ENCODE data around the gene ACTG1. TPM values are rescaled to one million over a fixed set of nuclear protein-coding genes. Genes with fewer than 3 reads are reported as not detected.

ACTG1 gene
- total and polyA plus RNA-seq, 2 of the 13 experiments (the other 11 are each of a cell fraction or from before 2014, with no cell fraction given), result 973 to 1,138 TPM

DNA sequence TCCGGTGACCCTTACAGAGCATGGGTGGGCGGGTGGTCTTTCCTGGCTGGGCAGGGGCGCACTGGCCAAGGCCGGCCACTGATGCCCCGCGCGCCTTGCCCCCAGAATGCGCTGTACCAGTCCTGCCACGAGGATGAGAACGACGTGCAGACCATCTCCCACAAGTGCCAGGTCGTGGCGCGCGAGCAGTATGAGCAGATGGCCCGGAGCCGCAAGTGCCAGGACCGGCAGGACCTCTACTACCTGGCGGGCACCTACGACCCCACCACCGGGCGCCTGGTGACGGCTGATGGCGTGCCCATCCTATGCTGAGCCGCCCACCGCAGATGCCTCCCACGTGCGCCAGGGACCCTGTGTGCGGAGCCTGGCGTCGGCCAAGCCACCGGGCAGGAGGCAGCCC, 49.1 kb downstream of the ACTG1 start:
- POLR2A ChIA-PET, result no interaction called here
- no peaks in the 10 kb centered on the region for H3K79me2 ChIP-seq (ENCODE audit: insufficient read depth, low read length)
- no peak overlapping the region for H2AFZ ChIP-seq (ENCODE audit: low read length)
- H3K9me3 ChIP-seq (ENCODE audit: low read length), result no peaks in the 10 kb centered on the region
- ATAC-seq (no peak), FAIRE-seq (no peak), DNase-seq (ENCODE audit: low spot score) (no peak)
- no peak overlapping the region for H3K9ac ChIP-seq (ENCODE audit: insufficient read depth, low read depth, low read length)
- peaks cover 1 to 13% of the 10 kb centered on the region in 2 experiments; a peak in 4 of 5 replicates for H3K27me3 ChIP-seq (ENCODE audit: control insufficient read depth in 1 of 2, insufficient read depth in 2 of 2, low read length in 2 of 2)
- CTCF ChIA-PET (ENCODE audit: low intra/inter-chr PET ratio, low total read pairs), result no interaction called here
- intact Hi-C loops (cut with micrococcal nuclease; ENCODE audit: unreplicated experiment) (no loop called here), in situ Hi-C loops (cut with HindIII; ENCODE audit: extremely low pct_ligation_motif_present, low pct_unique_long_range_greater_than_20kb) (no loop called here)
- no TSS peak for BruUV-seq (replicated peaks)
- WGBS (ENCODE audit: low lambda C conversion rate), result 85% methylated on average over 2 of the region's 32 CpGs
- no peak overlapping the region for H3K4me2 ChIP-seq (ENCODE audit: low read depth, low read length)
- H3K27ac ChIP-seq (ENCODE audit: extremely low read length, insufficient read depth, low read length), result no peak overlapping the region
- H3K4me1 ChIP-seq (ENCODE audit: insufficient read depth, low read length), result peaks cover 35% of the 10 kb centered on the region
- no peaks in the 10 kb centered on the region for H4K20me1 ChIP-seq (ENCODE audit: insufficient read depth, low read length)
- H3K36me3 ChIP-seq (replicated peaks in 1 of 2; ENCODE audit: control insufficient read depth in 1 of 2, insufficient read depth in 2 of 2, low read length in 2 of 2), result no peaks in the 10 kb centered on the region; a peak in 1 of 5 replicates
- H3K4me3 ChIP-seq (replicated peaks in 1 of 3; ENCODE audit: insufficient read depth in 1 of 3, low read depth in 2 of 3, low read length in 3 of 3), result no peak overlapping the region
- TF ChIP-seq, protein P1, sequence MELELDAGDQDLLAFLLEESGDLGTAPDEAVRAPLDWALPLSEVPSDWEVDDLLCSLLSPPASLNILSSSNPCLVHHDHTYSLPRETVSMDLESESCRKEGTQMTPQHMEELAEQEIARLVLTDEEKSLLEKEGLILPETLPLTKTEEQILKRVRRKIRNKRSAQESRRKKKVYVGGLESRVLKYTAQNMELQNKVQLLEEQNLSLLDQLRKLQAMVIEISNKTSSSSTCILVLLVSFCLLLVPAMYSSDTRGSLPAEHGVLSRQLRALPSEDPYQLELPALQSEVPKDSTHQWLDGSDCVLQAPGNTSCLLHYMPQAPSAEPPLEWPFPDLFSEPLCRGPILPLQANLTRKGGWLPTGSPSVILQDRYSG (CRISPR knock-in tag; IDR thresholded peaks at IDR 0.05), result no peak
- TF ChIP-seq, protein P2, sequence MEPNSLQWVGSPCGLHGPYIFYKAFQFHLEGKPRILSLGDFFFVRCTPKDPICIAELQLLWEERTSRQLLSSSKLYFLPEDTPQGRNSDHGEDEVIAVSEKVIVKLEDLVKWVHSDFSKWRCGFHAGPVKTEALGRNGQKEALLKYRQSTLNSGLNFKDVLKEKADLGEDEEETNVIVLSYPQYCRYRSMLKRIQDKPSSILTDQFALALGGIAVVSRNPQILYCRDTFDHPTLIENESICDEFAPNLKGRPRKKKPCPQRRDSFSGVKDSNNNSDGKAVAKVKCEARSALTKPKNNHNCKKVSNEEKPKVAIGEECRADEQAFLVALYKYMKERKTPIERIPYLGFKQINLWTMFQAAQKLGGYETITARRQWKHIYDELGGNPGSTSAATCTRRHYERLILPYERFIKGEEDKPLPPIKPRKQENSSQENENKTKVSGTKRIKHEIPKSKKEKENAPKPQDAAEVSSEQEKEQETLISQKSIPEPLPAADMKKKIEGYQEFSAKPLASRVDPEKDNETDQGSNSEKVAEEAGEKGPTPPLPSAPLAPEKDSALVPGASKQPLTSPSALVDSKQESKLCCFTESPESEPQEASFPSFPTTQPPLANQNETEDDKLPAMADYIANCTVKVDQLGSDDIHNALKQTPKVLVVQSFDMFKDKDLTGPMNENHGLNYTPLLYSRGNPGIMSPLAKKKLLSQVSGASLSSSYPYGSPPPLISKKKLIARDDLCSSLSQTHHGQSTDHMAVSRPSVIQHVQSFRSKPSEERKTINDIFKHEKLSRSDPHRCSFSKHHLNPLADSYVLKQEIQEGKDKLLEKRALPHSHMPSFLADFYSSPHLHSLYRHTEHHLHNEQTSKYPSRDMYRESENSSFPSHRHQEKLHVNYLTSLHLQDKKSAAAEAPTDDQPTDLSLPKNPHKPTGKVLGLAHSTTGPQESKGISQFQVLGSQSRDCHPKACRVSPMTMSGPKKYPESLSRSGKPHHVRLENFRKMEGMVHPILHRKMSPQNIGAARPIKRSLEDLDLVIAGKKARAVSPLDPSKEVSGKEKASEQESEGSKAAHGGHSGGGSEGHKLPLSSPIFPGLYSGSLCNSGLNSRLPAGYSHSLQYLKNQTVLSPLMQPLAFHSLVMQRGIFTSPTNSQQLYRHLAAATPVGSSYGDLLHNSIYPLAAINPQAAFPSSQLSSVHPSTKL (CRISPR knock-in tag; IDR thresholded peaks at IDR 0.05), result no peak
- TF ChIP-seq, protein P3, sequence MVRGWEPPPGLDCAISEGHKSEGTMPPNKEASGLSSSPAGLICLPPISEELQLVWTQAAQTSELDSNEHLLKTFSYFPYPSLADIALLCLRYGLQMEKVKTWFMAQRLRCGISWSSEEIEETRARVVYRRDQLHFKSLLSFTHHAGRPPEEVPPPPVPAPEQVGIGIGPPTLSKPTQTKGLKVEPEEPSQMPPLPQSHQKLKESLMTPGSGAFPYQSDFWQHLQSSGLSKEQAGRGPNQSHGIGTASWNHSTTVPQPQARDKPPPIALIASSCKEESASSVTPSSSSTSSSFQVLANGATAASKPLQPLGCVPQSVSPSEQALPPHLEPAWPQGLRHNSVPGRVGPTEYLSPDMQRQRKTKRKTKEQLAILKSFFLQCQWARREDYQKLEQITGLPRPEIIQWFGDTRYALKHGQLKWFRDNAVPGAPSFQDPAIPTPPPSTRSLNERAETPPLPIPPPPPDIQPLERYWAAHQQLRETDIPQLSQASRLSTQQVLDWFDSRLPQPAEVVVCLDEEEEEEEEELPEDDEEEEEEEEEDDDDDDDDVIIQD (CRISPR knock-in tag; IDR thresholded peaks at IDR 0.05; ENCODE audit: low read depth), result no peak
- TF ChIP-seq ZNF569 (CRISPR knock-in tag; IDR thresholded peaks at IDR 0.05; ENCODE audit: borderline replicate concordance), result no peak
- no peak for TF ChIP-seq ZFP62 (CRISPR knock-in tag; IDR thresholded peaks at IDR 0.05)
- no peak for TF ChIP-seq GZF1 (CRISPR knock-in tag; IDR thresholded peaks at IDR 0.05)
- no peak for TF ChIP-seq ZNF841 (CRISPR knock-in tag; IDR thresholded peaks at IDR 0.05; ENCODE audit: borderline replicate concordance)
- TF ChIP-seq, protein P4, sequence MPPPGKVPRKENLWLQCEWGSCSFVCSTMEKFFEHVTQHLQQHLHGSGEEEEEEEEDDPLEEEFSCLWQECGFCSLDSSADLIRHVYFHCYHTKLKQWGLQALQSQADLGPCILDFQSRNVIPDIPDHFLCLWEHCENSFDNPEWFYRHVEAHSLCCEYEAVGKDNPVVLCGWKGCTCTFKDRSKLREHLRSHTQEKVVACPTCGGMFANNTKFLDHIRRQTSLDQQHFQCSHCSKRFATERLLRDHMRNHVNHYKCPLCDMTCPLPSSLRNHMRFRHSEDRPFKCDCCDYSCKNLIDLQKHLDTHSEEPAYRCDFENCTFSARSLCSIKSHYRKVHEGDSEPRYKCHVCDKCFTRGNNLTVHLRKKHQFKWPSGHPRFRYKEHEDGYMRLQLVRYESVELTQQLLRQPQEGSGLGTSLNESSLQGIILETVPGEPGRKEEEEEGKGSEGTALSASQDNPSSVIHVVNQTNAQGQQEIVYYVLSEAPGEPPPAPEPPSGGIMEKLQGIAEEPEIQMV (CRISPR knock-in tag; IDR thresholded peaks at IDR 0.05; ENCODE audit: low read depth), result no peak
- TF ChIP-seq, protein P5, sequence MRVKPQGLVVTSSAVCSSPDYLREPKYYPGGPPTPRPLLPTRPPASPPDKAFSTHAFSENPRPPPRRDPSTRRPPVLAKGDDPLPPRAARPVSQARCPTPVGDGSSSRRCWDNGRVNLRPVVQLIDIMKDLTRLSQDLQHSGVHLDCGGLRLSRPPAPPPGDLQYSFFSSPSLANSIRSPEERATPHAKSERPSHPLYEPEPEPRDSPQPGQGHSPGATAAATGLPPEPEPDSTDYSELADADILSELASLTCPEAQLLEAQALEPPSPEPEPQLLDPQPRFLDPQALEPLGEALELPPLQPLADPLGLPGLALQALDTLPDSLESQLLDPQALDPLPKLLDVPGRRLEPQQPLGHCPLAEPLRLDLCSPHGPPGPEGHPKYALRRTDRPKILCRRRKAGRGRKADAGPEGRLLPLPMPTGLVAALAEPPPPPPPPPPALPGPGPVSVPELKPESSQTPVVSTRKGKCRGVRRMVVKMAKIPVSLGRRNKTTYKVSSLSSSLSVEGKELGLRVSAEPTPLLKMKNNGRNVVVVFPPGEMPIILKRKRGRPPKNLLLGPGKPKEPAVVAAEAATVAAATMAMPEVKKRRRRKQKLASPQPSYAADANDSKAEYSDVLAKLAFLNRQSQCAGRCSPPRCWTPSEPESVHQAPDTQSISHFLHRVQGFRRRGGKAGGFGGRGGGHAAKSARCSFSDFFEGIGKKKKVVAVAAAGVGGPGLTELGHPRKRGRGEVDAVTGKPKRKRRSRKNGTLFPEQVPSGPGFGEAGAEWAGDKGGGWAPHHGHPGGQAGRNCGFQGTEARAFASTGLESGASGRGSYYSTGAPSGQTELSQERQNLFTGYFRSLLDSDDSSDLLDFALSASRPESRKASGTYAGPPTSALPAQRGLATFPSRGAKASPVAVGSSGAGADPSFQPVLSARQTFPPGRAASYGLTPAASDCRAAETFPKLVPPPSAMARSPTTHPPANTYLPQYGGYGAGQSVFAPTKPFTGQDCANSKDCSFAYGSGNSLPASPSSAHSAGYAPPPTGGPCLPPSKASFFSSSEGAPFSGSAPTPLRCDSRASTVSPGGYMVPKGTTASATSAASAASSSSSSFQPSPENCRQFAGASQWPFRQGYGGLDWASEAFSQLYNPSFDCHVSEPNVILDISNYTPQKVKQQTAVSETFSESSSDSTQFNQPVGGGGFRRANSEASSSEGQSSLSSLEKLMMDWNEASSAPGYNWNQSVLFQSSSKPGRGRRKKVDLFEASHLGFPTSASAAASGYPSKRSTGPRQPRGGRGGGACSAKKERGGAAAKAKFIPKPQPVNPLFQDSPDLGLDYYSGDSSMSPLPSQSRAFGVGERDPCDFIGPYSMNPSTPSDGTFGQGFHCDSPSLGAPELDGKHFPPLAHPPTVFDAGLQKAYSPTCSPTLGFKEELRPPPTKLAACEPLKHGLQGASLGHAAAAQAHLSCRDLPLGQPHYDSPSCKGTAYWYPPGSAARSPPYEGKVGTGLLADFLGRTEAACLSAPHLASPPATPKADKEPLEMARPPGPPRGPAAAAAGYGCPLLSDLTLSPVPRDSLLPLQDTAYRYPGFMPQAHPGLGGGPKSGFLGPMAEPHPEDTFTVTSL (CRISPR knock-in tag; IDR thresholded peaks at IDR 0.05; ENCODE audit: borderline replicate concordance), result no peak
- TF ChIP-seq ZNF737 (CRISPR knock-in tag; IDR thresholded peaks at IDR 0.05; ENCODE audit: borderline replicate concordance), result no peak
- TF ChIP-seq ZFP90 (CRISPR knock-in tag; IDR thresholded peaks at IDR 0.05; ENCODE audit: borderline replicate concordance), result no peak
